Measurements from ENCODE around the gene SLC13A1.

SLC13A1 gene

DNA sequence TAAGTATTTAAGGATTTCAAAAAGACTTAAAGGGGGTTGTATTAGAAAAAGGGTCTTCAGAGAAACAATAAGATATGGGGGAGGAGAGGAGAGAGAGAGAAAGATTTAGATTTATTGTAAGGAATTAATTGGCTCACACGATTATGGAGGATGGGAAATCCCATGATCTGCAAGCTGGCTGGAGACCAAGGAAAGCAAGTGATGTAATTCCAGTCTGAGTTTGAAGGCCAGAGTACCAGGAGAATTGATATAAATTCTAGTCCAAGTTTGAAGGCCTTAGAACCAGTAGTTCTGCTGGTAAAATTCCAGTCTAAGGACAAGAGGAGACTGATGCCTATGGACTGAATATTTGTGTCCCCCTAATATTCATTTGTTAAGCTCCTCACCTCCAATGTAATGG, 20.6 kb upstream of the SLC13A1 start:
- no peak overlapping the region for H3K9ac ChIP-seq (ENCODE audit: insufficient read length)
- H3K9me3 ChIP-seq (ENCODE audit: low read depth, low read length): peaks cover 5% of the 10 kb centered on the region; the same call in 1 of the 2 replicates
- no peak for DNase-seq (ENCODE audit: low read depth, low spot score)
- H3K27ac ChIP-seq: no peak overlapping the region
- TF ChIP-seq FOXP2 (optimal IDR thresholded peaks at IDR 0.05; ENCODE audit: control extremely low read depth, extremely low read length, insufficient read depth) (no peak), POLR2AphosphoS5 (IDR thresholded peaks at IDR 0.05; ENCODE audit: borderline replicate concordance, low read depth, low read length) (no peak), EZH2 (IDR thresholded peaks at IDR 0.05) (no peak)
- no peaks in the 10 kb centered on the region for H3K36me3 ChIP-seq (ENCODE audit: insufficient read depth, low read length)
- no peak overlapping the region for H3K4me3 ChIP-seq

DNA sequence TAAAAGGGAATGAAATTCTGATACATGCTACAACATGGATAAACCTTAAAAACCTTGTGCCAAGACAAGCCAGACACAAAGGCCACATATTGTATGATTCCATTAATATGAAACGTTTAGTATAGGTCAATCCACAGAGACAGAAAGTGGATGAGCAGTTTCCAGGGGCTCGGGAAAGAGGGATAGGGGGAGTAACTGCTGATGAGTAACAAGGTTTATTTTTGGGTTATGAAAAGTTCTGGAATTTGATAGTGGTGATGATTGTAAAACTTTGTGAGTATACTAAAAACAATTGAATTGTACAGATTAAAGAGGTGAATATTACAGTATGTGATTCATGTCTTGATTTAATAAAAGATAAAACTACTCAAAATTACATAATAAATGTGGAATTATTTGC, 19.1 kb upstream of the SLC13A1 start:
- H3K36me3 ChIP-seq (ENCODE audit: insufficient read depth, low read length): no peaks in the 10 kb centered on the region
- peaks cover 5% of the 10 kb centered on the region; the same call in 1 of the 2 replicates for H3K9me3 ChIP-seq (ENCODE audit: low read depth, low read length)
- TF ChIP-seq POLR2AphosphoS5 (IDR thresholded peaks at IDR 0.05; ENCODE audit: borderline replicate concordance, low read depth, low read length) (no peak), FOXP2 (optimal IDR thresholded peaks at IDR 0.05; ENCODE audit: control extremely low read depth, extremely low read length, insufficient read depth) (no peak), EZH2 (IDR thresholded peaks at IDR 0.05) (no peak)
- DNase-seq (ENCODE audit: low read depth, low spot score): no peak
- no peak overlapping the region for H3K27ac ChIP-seq
- no peak overlapping the region for H3K9ac ChIP-seq (ENCODE audit: insufficient read length)
- no peak overlapping the region for H3K4me3 ChIP-seq

DNA sequence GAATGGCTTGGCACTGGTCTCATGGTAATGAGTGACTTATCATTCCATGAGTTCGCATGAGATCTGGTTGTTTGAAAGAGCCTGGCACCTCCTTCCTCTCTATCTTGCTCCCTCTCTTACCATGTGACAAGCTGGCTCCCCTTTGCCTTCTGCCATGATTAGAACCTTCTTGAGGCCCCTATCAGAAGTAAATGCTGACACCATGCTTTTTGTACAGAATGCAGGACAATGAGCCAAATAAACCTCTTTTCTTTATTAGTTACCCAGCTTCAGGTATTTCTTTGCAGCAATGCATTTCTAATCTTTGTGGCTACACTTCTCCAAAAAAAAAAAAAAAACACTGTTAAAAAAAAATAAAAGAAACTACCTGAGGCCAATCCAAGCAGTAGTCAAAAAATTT, 17.1 kb upstream of the SLC13A1 start:
- DNase-seq (ENCODE audit: low read depth, low spot score): no peak
- Histone ChIP-seq H3K4me3 (no peak overlapping the region), H3K36me3 (ENCODE audit: insufficient read depth, low read length) (no peaks in the 10 kb centered on the region), H3K9me3 (ENCODE audit: low read depth, low read length) (peaks cover 5% of the 10 kb centered on the region; the same call in 1 of the 2 replicates), H3K27ac (no peak overlapping the region), H3K9ac (ENCODE audit: insufficient read length) (no peak overlapping the region)
- TF ChIP-seq POLR2AphosphoS5 (IDR thresholded peaks at IDR 0.05; ENCODE audit: borderline replicate concordance, low read depth, low read length): no peak
- TF ChIP-seq FOXP2 (optimal IDR thresholded peaks at IDR 0.05; ENCODE audit: control extremely low read depth, extremely low read length, insufficient read depth): no peak
- TF ChIP-seq EZH2 (IDR thresholded peaks at IDR 0.05): no peak

DNA sequence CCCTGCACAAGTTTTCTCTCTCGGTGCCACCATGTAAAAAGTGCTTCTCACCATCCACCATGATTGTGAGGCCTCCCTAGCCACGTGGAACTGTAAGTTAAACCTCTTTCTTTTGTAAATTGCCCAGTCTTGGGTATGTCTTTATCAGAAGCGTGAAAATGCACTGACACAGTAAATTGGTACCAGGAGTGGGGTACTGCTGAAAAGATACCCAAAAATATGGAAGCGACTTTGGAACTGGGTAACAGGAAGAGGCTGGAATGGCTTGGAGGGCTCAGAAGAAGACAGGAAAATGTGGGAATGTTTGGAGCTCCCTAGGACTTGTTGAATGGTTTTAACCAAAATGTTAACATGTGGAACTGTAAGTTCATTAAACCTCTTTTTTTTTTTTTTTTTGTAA, 15.6 kb upstream of the SLC13A1 start:
- no peak overlapping the region for H3K9ac ChIP-seq (ENCODE audit: insufficient read length)
- TF ChIP-seq FOXP2 (optimal IDR thresholded peaks at IDR 0.05; ENCODE audit: control extremely low read depth, extremely low read length, insufficient read depth): no peak
- DNase-seq (ENCODE audit: low read depth, low spot score): no peak
- H3K4me3 ChIP-seq: no peak overlapping the region
- H3K27ac ChIP-seq: no peak overlapping the region
- H3K36me3 ChIP-seq (ENCODE audit: insufficient read depth, low read length): no peaks in the 10 kb centered on the region
- peaks cover 5% of the 10 kb centered on the region; the same call in 1 of the 2 replicates for H3K9me3 ChIP-seq (ENCODE audit: low read depth, low read length)

DNA sequence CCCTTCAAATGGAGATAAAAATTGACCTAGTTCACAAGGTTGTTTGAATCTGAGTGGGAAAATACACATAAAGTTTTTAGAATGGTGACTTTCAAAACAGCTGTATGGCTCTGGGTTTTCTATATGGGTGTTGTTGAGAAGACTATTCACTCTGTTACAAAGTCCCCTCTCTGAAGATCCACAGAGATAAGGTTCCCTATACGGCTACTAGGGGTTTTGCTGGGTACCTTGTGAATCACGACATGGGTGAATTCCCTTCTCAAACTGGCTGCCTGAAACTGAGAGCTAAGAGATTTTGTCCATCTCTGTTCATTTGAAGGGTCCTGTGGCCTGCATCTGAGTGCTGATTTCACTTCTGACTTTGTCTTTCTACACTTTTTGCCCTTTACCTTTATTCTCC, 11.8 kb upstream of the SLC13A1 start:
- Histone ChIP-seq H3K9me3 (ENCODE audit: low read depth, low read length) (no peaks in the 10 kb centered on the region), H3K36me3 (ENCODE audit: insufficient read depth, low read length) (no peaks in the 10 kb centered on the region), H3K27ac (no peak overlapping the region), H3K9ac (ENCODE audit: insufficient read length) (no peak overlapping the region), H3K4me3 (no peak overlapping the region)
- DNase-seq (ENCODE audit: low read depth, low spot score): no peak
- TF ChIP-seq POLR2AphosphoS5 (IDR thresholded peaks at IDR 0.05; ENCODE audit: borderline replicate concordance, low read depth, low read length) (no peak), FOXP2 (optimal IDR thresholded peaks at IDR 0.05; ENCODE audit: control extremely low read depth, extremely low read length, insufficient read depth) (no peak), EZH2 (IDR thresholded peaks at IDR 0.05) (no peak)

DNA sequence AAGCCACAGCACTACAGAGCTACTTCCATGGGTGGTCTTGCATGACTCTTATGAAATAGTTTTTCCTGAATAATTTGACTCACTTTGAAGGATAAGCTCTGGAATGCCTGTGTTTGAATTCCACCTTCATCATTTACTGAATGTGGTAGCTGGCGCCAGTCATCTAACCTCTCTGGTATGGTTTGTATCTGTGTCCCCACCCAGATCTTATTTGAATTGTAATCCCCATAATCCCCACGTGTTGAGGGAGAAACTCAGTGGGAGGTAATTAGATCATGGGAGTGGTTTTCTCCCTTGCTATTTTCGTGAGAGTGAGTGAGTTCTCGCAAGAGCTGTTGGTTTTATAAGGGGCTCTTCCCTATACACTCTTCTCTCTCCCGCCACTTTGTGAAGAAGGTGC, 11.2 kb upstream of the SLC13A1 start:
- no peak for TF ChIP-seq POLR2AphosphoS5 (IDR thresholded peaks at IDR 0.05; ENCODE audit: borderline replicate concordance, low read depth, low read length)
- TF ChIP-seq FOXP2 (optimal IDR thresholded peaks at IDR 0.05; ENCODE audit: control extremely low read depth, extremely low read length, insufficient read depth): no peak
- no peak for TF ChIP-seq EZH2 (IDR thresholded peaks at IDR 0.05)
- H3K9ac ChIP-seq (ENCODE audit: insufficient read length): no peak overlapping the region

DNA sequence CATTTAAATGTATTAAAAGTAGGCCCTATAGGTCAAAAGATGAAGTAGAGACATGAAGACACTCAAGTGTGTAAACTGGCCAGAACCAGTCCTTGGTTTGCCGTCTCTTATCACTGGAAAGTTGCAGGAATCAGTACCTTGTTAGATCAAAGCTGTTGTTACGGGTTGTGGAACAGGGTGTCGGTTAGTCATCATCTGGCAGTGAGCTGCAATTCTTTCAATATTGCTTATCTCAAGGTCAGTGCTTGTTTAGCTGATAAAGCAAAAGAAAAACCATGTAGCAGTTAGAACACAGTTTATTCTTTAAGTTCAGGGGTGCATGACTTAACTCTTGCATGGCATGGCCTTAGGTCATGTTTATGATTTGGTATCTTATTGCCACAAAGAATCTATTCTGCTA, 10.0 kb upstream of the SLC13A1 start:
- H3K9ac ChIP-seq (ENCODE audit: insufficient read length): no peak overlapping the region
- DNase-seq (ENCODE audit: low read depth, low spot score): no peak
- H3K36me3 ChIP-seq (ENCODE audit: insufficient read depth, low read length): no peaks in the 10 kb centered on the region

More for the DNA sequence above, 11.2 kb upstream of the SLC13A1 start:
- Histone ChIP-seq H3K27ac (no peak overlapping the region), H3K9me3 (ENCODE audit: low read depth, low read length) (no peaks in the 10 kb centered on the region), H3K36me3 (ENCODE audit: insufficient read depth, low read length) (no peaks in the 10 kb centered on the region), H3K4me3 (no peak overlapping the region)
- DNase-seq (ENCODE audit: low read depth, low spot score): no peak

DNA sequence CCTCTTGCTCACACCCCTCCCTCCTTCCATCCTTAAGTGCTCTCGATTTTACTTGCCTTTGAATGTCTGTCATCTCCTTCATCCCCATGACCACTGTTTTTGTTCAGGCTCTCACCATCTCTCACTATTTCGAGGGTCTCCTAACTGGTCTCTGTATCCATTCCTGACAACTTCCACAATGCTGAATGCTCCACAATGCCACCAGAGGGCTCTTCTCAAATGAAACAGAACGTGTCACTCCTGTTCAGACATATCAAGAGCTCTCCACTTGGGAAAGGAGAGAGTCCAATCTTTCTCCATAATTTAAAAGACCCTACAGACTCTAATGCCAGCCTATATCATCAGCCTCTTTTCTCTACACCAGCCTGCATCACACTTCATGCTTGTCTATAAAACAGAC, 9.0 kb upstream of the SLC13A1 start:
- Histone ChIP-seq H3K36me3 (ENCODE audit: insufficient read depth, low read length) (no peaks in the 10 kb centered on the region), H3K9me3 (ENCODE audit: low read depth, low read length) (no peaks in the 10 kb centered on the region), H3K9ac (ENCODE audit: insufficient read length) (no peak overlapping the region), H3K4me3 (no peak overlapping the region), H3K27ac (no peak overlapping the region)
- DNase-seq (ENCODE audit: low read depth, low spot score): no peak
- no peak for TF ChIP-seq POLR2AphosphoS5 (IDR thresholded peaks at IDR 0.05; ENCODE audit: borderline replicate concordance, low read depth, low read length)
- no peak for TF ChIP-seq FOXP2 (optimal IDR thresholded peaks at IDR 0.05; ENCODE audit: control extremely low read depth, extremely low read length, insufficient read depth)
- no peak for TF ChIP-seq EZH2 (IDR thresholded peaks at IDR 0.05)

More for the DNA sequence above, 10.0 kb upstream of the SLC13A1 start:
- no peaks in the 10 kb centered on the region for H3K9me3 ChIP-seq (ENCODE audit: low read depth, low read length)
- TF ChIP-seq EZH2 (IDR thresholded peaks at IDR 0.05): no peak
- no peak for TF ChIP-seq FOXP2 (optimal IDR thresholded peaks at IDR 0.05; ENCODE audit: control extremely low read depth, extremely low read length, insufficient read depth)
- no peak for TF ChIP-seq POLR2AphosphoS5 (IDR thresholded peaks at IDR 0.05; ENCODE audit: borderline replicate concordance, low read depth, low read length)
- H3K4me3 ChIP-seq: no peak overlapping the region
- H3K27ac ChIP-seq: no peak overlapping the region

DNA sequence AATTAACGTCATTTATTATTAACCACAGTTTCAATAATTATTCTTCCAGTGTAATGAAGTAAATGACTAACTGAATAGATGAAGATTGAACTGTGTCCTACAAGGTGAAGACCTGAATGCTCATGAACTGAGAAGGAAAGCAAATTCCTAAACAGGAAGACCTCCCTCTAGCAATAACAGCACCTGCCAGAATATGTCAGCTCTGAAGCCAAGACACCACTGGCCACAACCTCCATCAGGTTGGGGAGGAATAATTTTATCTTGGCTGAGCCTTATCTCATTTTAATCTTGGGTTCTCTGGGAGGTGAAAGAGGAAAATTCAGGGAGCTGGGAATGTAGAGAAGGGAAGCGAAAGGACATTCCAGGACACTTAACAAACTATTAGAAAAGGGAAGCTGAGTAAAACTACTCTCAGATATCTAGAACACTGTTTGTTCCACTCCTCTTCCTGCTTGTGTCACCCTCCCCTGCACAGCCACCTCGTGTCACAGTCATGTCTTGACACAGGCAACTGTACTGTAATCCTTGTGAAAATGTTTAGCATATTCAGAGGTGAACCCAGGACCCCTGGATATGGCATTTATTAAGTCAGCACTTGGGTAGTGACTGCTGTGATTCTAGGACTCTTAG, 4.6 kb upstream of the SLC13A1 start:
- no peak overlapping the region for H3K27ac ChIP-seq
- DNase-seq (ENCODE audit: low read depth, low spot score): no peak
- H3K4me3 ChIP-seq: no peak overlapping the region
- no peaks in the 10 kb centered on the region for H3K9me3 ChIP-seq (ENCODE audit: low read depth, low read length)
- H3K9ac ChIP-seq (ENCODE audit: insufficient read length): no peak overlapping the region
- no peaks in the 10 kb centered on the region for H3K36me3 ChIP-seq (ENCODE audit: insufficient read depth, low read length)
- TF ChIP-seq FOXP2 (optimal IDR thresholded peaks at IDR 0.05; ENCODE audit: control extremely low read depth, extremely low read length, insufficient read depth) (no peak), POLR2AphosphoS5 (IDR thresholded peaks at IDR 0.05; ENCODE audit: borderline replicate concordance, low read depth, low read length) (no peak), EZH2 (IDR thresholded peaks at IDR 0.05) (no peak)

Data from SK-N-MC (cell line).